ENCODE data around the gene VAPA. TPM values are rescaled to one million over a fixed set of nuclear protein-coding genes. Genes with fewer than 3 reads are reported as not detected.

VAPA gene
- total RNA-seq, 3 donors from 2014 or later, result 240 to 333 (median 273) TPM

DNA sequence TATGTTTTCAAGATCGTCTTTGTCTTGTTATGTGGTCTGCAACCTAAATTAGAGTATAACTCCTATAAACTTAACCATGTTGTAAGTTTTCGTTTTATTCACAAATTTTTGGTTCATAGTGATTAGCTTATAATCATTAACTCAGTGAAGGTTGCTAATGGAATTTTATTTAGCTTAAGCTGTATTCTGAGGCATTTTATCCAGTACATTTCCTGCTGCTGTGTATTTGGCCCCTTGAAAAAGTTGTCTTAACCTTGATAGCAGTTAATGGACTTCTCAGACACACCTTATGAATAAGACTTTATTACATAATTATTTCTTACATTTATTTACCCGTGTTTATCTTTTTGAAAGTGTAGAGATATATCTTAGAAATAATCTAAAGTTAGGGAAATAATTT lies 20.5 kb downstream of the VAPA start:
- intact Hi-C loops (cut with DNase I, micrococcal nuclease), result no loop called here
- H3K36me3 ChIP-seq (ENCODE audit: low read depth), result no peaks in the 10 kb centered on the region
- no peaks in the 10 kb centered on the region for H3K9me3 ChIP-seq
- TF ChIP-seq, protein P1, sequence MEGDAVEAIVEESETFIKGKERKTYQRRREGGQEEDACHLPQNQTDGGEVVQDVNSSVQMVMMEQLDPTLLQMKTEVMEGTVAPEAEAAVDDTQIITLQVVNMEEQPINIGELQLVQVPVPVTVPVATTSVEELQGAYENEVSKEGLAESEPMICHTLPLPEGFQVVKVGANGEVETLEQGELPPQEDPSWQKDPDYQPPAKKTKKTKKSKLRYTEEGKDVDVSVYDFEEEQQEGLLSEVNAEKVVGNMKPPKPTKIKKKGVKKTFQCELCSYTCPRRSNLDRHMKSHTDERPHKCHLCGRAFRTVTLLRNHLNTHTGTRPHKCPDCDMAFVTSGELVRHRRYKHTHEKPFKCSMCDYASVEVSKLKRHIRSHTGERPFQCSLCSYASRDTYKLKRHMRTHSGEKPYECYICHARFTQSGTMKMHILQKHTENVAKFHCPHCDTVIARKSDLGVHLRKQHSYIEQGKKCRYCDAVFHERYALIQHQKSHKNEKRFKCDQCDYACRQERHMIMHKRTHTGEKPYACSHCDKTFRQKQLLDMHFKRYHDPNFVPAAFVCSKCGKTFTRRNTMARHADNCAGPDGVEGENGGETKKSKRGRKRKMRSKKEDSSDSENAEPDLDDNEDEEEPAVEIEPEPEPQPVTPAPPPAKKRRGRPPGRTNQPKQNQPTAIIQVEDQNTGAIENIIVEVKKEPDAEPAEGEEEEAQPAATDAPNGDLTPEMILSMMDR (IDR thresholded peaks at IDR 0.05), result no peak
- no peaks in the 10 kb centered on the region for H3K4me1 ChIP-seq (ENCODE audit: low read depth)
- H3K4me3 ChIP-seq, result no peak overlapping the region
- DNase-seq, result no peak
- no peak for ATAC-seq

DNA sequence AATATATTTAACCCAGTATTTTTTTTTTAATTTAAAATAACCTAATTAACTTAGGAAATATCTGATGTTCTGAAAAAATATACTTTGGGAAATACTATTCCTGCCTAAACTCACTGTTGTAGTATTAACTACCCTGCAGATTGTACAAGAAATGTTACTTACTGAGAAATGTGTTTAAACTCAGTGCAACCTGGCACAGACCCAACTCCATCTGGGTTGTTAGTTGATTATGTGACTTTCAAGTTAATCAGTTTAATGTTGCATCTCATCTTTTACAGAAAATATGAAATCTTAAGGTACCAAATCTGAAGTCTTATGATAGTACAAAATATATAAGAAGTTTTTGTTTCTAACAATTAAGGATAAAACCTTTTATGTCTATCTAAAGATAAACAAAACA lies 27.3 kb downstream of the VAPA start:
- no peak for ATAC-seq
- DNase-seq, result no peak
- Histone ChIP-seq H3K9me3 (no peaks in the 10 kb centered on the region), H3K36me3 (ENCODE audit: low read depth) (no peaks in the 10 kb centered on the region), H3K4me3 (no peak overlapping the region), H3K4me1 (ENCODE audit: low read depth) (no peaks in the 10 kb centered on the region)
- TF ChIP-seq, protein P1 (IDR thresholded peaks at IDR 0.05), result no peak
- intact Hi-C loops (cut with DNase I, micrococcal nuclease), result loop anchor here in 1 of 2 donors (10.0 kb wide), 1 partner anchor 166 kb away; no protein-coding TSS in a partner anchor

DNA sequence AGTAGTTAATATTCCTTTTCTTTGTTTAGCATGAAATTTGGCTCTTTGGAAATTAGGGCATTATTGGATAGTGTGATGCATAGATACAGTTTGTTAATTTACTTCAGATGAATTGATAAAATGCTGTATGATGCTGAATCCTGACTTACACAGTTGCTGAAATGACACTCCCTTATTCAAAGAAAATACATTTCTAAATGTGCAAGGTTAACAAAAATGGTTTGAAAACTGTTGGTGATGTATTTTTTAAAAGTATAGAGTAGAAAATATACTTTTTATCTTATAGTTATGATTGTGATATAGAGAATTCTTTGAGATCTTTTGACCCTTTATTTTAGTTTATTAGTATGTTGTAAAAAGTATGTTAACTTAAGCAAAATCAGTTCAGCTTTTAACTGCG lies 27.8 kb downstream of the VAPA start:
- Histone ChIP-seq H3K9me3 (no peaks in the 10 kb centered on the region), H3K4me1 (ENCODE audit: low read depth) (no peaks in the 10 kb centered on the region), H3K36me3 (ENCODE audit: low read depth) (no peaks in the 10 kb centered on the region), H3K4me3 (no peak overlapping the region)
- intact Hi-C loops (cut with DNase I, micrococcal nuclease), result loop anchor here in 1 of 2 donors (10.0 kb wide), 1 partner anchor 167 kb away; no protein-coding TSS in a partner anchor
- DNase-seq (no peak), ATAC-seq (no peak)
- TF ChIP-seq, protein P1 (IDR thresholded peaks at IDR 0.05), result no peak

DNA sequence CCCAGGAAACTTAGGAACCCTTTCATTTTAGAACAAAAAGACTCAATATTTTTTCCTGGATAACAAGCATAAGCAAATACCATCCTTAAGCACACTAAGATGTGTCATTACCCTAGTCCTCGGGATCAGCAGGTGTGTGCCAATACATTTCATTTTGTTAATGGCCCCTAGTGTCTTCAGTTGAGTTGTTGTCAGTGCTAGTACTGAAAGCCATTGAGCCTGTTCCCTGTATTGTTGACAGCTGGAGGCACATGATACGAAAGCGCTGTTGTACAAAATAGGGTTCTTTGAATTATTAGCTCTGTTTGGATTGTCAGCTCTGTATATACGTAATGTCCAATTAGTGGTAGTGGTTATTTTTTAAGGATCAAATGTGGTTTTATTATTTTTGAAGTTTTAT lies 29.5 kb downstream of the VAPA start:
- H3K36me3 ChIP-seq (ENCODE audit: low read depth), result no peaks in the 10 kb centered on the region
- no peaks in the 10 kb centered on the region for H3K9me3 ChIP-seq
- TF ChIP-seq, protein P1 (IDR thresholded peaks at IDR 0.05), result no peak
- no peak for DNase-seq
- intact Hi-C loops (cut with DNase I, micrococcal nuclease), result loop anchor here in 1 of 2 donors (10.0 kb wide), 1 partner anchor 169 kb away; no protein-coding TSS in a partner anchor
- no peaks in the 10 kb centered on the region for H3K4me1 ChIP-seq (ENCODE audit: low read depth)
- no peak for ATAC-seq
- no peak overlapping the region for H3K4me3 ChIP-seq

DNA sequence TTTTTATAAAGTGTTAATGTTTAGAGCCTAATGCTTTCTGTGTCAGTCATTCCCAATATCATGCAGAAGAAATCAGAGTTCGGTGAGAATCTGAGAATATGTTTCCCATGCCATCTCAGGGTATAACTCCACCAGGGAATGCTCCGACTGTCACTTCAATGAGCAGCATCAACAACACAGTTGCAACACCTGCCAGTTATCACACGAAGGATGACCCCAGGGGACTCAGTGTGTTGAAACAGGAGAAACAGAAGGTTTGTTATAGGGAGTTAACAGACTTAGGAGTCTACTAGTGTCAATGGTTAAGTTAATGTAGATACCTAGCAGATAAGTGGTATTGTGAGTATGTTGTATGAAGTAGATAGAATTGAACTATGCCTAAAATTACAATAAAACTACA lies 31.0 kb downstream of the VAPA start:
- ATAC-seq (no peak), DNase-seq (no peak)
- Histone ChIP-seq H3K9me3 (no peaks in the 10 kb centered on the region), H3K4me3 (no peak overlapping the region), H3K4me1 (ENCODE audit: low read depth) (no peaks in the 10 kb centered on the region), H3K36me3 (ENCODE audit: low read depth) (no peaks in the 10 kb centered on the region)
- TF ChIP-seq, protein P1 (IDR thresholded peaks at IDR 0.05), result no peak
- intact Hi-C loops (cut with DNase I, micrococcal nuclease), result loop anchor here in 1 of 2 donors (10.0 kb wide), 1 partner anchor 170 kb away; no protein-coding TSS in a partner anchor

DNA sequence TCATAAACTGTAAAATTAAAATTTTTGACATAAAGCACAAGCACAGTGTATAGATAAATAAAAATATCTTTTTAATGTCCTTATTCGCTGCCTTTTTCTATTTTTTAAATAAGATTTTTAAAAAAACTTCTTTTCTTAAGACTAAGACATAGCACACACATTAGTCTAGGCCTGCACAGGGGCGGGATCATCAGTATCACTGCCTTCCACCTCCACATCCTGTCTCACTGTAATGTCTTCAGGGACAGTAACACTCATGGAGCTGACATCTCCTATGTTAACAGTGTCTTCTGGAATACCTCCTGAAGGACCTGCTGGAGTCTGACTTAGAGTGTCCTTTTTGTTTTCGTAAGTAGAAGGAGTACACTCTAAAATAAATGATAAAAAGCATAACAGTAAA lies 33.0 kb downstream of the VAPA start:
- ATAC-seq, result no peak
- Histone ChIP-seq H3K9me3 (no peaks in the 10 kb centered on the region), H3K36me3 (ENCODE audit: low read depth) (no peaks in the 10 kb centered on the region), H3K4me1 (ENCODE audit: low read depth) (no peaks in the 10 kb centered on the region), H3K4me3 (no peak overlapping the region)
- DNase-seq, result no peak
- TF ChIP-seq, protein P1 (IDR thresholded peaks at IDR 0.05), result no peak
- intact Hi-C loops (cut with DNase I, micrococcal nuclease), result loop anchor here in 1 of 2 donors (10.0 kb wide), 1 partner anchor 172 kb away; no protein-coding TSS in a partner anchor

Measured in mucosa of descending colon (tissue), 3 donors.